Smooth muscle cell (in vitro differentiated cells): ENCODE data around the gene RUVBL1. TPM values are rescaled to one million over a fixed set of nuclear protein-coding genes. Genes with fewer than 3 reads are reported as not detected.

Experiments used
- DNase-seq: peaks from one replicate; lab custom pipeline; 2025; ENCODE audit not compliant: unreplicated experiment; lab: John Stamatoyannopoulos, UW
- H2AFZ ChIP-seq: fragments of 200-600 bp; sonication (generic); 2 replicates; pipeline ENCODE4 v1.6.0; 2016; ENCODE audit warnings: antibody characterized with exemption, low read depth, mild to moderate bottlenecking
- H3F3A ChIP-seq: fragments of 200-600 bp; sonication (generic); 2 replicates; pipeline ENCODE4 v1.6.0; 2017; ENCODE audit warnings: antibody characterized with exemption, low read depth
- H3K27ac ChIP-seq: fragments of 200-600 bp; sonication (generic); 2 replicates; pipeline ENCODE4 v1.5.1; 2016; ENCODE audit warnings: low read depth, mild to moderate bottlenecking
- H3K27me3 ChIP-seq: fragments of 200-600 bp; sonication (generic); 2 replicates; pipeline ENCODE4 v1.6.1; 2016; ENCODE audit warnings: low read depth, mild to moderate bottlenecking
- H3K36me3 ChIP-seq: fragments of 200-600 bp; sonication (generic); 2 replicates; pipeline ENCODE4 v1.5.1; 2016; ENCODE audit warnings: low read depth
- H3K4me1 ChIP-seq: fragments of 200-600 bp; sonication (generic); 2 replicates; pipeline ENCODE4 v1.5.1; 2016; ENCODE audit warnings: low read depth
- H3K4me2 ChIP-seq: fragments of 200-600 bp; sonication (generic); 2 replicates; pipeline ENCODE4 v1.6.0; 2016; ENCODE audit warnings: mild to moderate bottlenecking
- H3K4me3 ChIP-seq: fragments of 200-600 bp; sonication (generic); 2 replicates; pipeline ENCODE4 v1.5.1; 2016; ENCODE audit warnings: mild to moderate bottlenecking
- H3K79me2 ChIP-seq: fragments of 200-600 bp; sonication (generic); 2 replicates; pipeline ENCODE4 v1.6.0; 2016; ENCODE audit warnings: low read depth, mild to moderate bottlenecking
- H3K9ac ChIP-seq: fragments of 200-600 bp; sonication (generic); 2 replicates; pipeline ENCODE4 v1.6.0; 2016; ENCODE audit warnings: low read depth
- H3K9me3 ChIP-seq: fragments of 200-600 bp; sonication (generic); replicated peaks from 2 replicates; pipeline ENCODE4 v1.5.1; 2016; ENCODE audit warnings: low read depth
- H4K20me1 ChIP-seq: fragments of 200-600 bp; sonication (generic); 2 replicates; pipeline ENCODE4 v1.6.0; 2016; ENCODE audit warnings: low read depth
- CTCF ChIP-seq: fragments of 200-600 bp; sonication (generic); IDR thresholded peaks from 2 replicates; pipeline ENCODE4 v1.5.1; 2017; ENCODE audit warnings: borderline replicate concordance, mild to moderate bottlenecking, antibody characterized with exemption; ENCODE audit not compliant: insufficient read depth, poor library complexity, severe bottlenecking
- WGBS: methylation state at CpG from one replicate; pipeline ENCODE4 v1.1.7; 2016; ENCODE audit warnings: low lambda C conversion rate; 5-methylcytosine and 5-hydroxymethylcytosine counted together
- polyA plus RNA-seq: library from polyadenylated mRNA; unstranded; fragments of >200 nt; fragmentation: Nextera tagmentation; extraction: Ambion mirVana; gene quantifications from 2 replicates; pipeline ENCODE4 v1.2.1, GENCODE V29; 2016
- total RNA-seq: library from RNA; depleted of rRNA; stranded (reverse); fragments of >200 nt; gene quantifications from 2 replicates; pipeline ENCODE4 v1.2.3, GENCODE V29; 2014

RUVBL1 gene
- total and polyA plus RNA-seq, 2 experiments from 2014 or later, result 32.9 to 37.1 TPM

- no peak for TF ChIP-seq CTCF
- Histone ChIP-seq H3K4me2 (peak within 1 kb of the TSS; percentile 94), H4K20me1 (peaks cover 45% of the 10 kb centered on the region), H3F3A (peaks cover 9% of the 10 kb centered on the region), H3K4me1 (peaks cover 18% of the 10 kb centered on the region), H3K79me2 (peaks cover 46% of the 10 kb centered on the region), H3K9ac (peak within 1 kb of the TSS; percentile 97), H3K27ac (peak within 1 kb of the TSS; percentile 97), H3K4me3 (peak within 1 kb of the TSS; percentile 92), H3K9me3 (no peaks in the 10 kb centered on the region), H3K36me3 (peaks cover 10% of the 10 kb centered on the region), H3K27me3 (peaks cover 19% of the 10 kb centered on the region), H2AFZ (peak within 1 kb of the TSS; percentile 98)
- 1% methylated on average over 83 of the region's 90 CpGs for WGBS
- DNase-seq, result peak; percentile 84
These were observed 71.6 kb downstream of the RUVBL1 start, which contains the start of gene SEC61A1 for GRCh38 chr3:128051837-128052594. Gene SEC61A1 (plus strand): TSS chr3:128052437. CDS start chr3:128052553, 116 bp downstream.

GRCh38 chr3:128051459-128051836 lies 72.2 kb downstream of the RUVBL1 start:
- H3K4me3 ChIP-seq, result peak overlapping the region; percentile 92
- no peak for DNase-seq
- peaks cover 42% of the 10 kb centered on the region for H3K79me2 ChIP-seq
- H3K9me3 ChIP-seq, result no peaks in the 10 kb centered on the region
- peak overlapping the region; percentile 90 for H3K4me2 ChIP-seq
- peaks cover 40% of the 10 kb centered on the region for H4K20me1 ChIP-seq
- H3K36me3 ChIP-seq, result peaks cover 6% of the 10 kb centered on the region
- peaks cover 23% of the 10 kb centered on the region for H3K27me3 ChIP-seq
- peak overlapping the region; percentile 83 for H3K9ac ChIP-seq
- peaks cover 9% of the 10 kb centered on the region for H3F3A ChIP-seq
- 15% methylated on average over 10 of the region's 10 CpGs for WGBS
- TF ChIP-seq CTCF, result no peak
- peak overlapping the region; percentile 98 for H2AFZ ChIP-seq
- peaks cover 18% of the 10 kb centered on the region for H3K4me1 ChIP-seq
- H3K27ac ChIP-seq, result peak overlapping the region; percentile 78

- TF ChIP-seq CTCF, result no peak
- Histone ChIP-seq H3K27ac (no peak overlapping the region), H3K79me2 (peaks cover 33% of the 10 kb centered on the region), H3K27me3 (peaks cover 23% of the 10 kb centered on the region), H3K4me2 (peak overlapping the region; percentile 90), H3K4me3 (peak overlapping the region; percentile 92), H2AFZ (no peak overlapping the region), H3F3A (peaks cover 9% of the 10 kb centered on the region), H3K9ac (no peak overlapping the region), H3K9me3 (no peaks in the 10 kb centered on the region), H3K36me3 (no peaks in the 10 kb centered on the region), H4K20me1 (peaks cover 31% of the 10 kb centered on the region), H3K4me1 (peaks cover 16% of the 10 kb centered on the region)
- WGBS, result 77% methylated on average over 3 of the region's 3 CpGs
- no peak for DNase-seq
These were observed 73.0 kb downstream of the RUVBL1 start for GRCh38 chr3:128050597-128050996.
